Fibroblast of lung (primary cell): ENCODE results near the gene GALNT2. TPM values are rescaled to one million over a fixed set of nuclear protein-coding genes. Genes with fewer than 3 reads are reported as not detected.
A peak's percentile ranks its signal among the peaks of the same experiment; 100 is the strongest.

Experiments used
- DNase-seq, 2 donors: peaks; one replicate each; pipeline versions ENCODE4 v3.0.0 to v3.0.0-alpha.2; 2010; ENCODE audit warnings: low read depth in 2 of 2
- H2AFZ ChIP-seq: 2 replicates; pipeline ENCODE4 v1.5.1; 2012; ENCODE audit warnings: low read length, control low read depth, inconsistent platforms
- H3K27ac ChIP-seq: 2 replicates; pipeline ENCODE4 v1.5.1; 2011; ENCODE audit warnings: low read length, control low read depth; ENCODE audit not compliant: insufficient read depth
- H3K27me3 ChIP-seq: 2 replicates; pipeline ENCODE4 v1.5.1; 2011; ENCODE audit warnings: mild to moderate bottlenecking, low read length; ENCODE audit not compliant: control insufficient read depth, insufficient read depth
- H3K36me3 ChIP-seq: 2 replicates; pipeline ENCODE4 v1.5.1; 2011; ENCODE audit warnings: low read length; ENCODE audit not compliant: control insufficient read depth, insufficient read depth
- H3K4me1 ChIP-seq: 2 replicates; pipeline ENCODE4 v1.5.1; 2011; ENCODE audit warnings: low read length; ENCODE audit not compliant: control insufficient read depth, insufficient read depth; ENCODE audit errors: extremely low read depth
- H3K4me2 ChIP-seq: 2 replicates; pipeline ENCODE4 v1.5.1; 2011; ENCODE audit warnings: low read length, control low read depth; ENCODE audit not compliant: insufficient read depth; ENCODE audit errors: extremely low read depth
- H3K4me3 ChIP-seq, 4 experiments: fragments of 200-600 bp in 1 of 4; sonication (generic) in 1 of 4; replicated peaks in 1 of 4; 2 replicates each; pipeline ENCODE4 v1.5.1; 2011 to 2016; ENCODE audit warnings: low read length in 4 of 4, low read depth in 3 of 4, mild to moderate bottlenecking in 3 of 4, control low read depth in 2 of 4, inconsistent platforms in 1 of 4, mixed read lengths in 1 of 4; ENCODE audit not compliant: insufficient read depth in 1 of 4; ENCODE audit errors: control extremely low read depth in 1 of 4
- H3K79me2 ChIP-seq: 2 replicates; pipeline ENCODE4 v1.5.1; 2012; ENCODE audit warnings: mild to moderate bottlenecking, low read length, inconsistent platforms; ENCODE audit not compliant: control insufficient read depth, insufficient read depth
- H3K9ac ChIP-seq: 2 replicates; pipeline ENCODE4 v1.5.1; 2011; ENCODE audit warnings: mild to moderate bottlenecking, low read length, control low read depth; ENCODE audit not compliant: insufficient read depth
- H3K9me3 ChIP-seq: 2 replicates; pipeline ENCODE4 v1.5.1; 2012; ENCODE audit warnings: low read depth, low read length; ENCODE audit not compliant: control insufficient read depth, insufficient read depth
- H4K20me1 ChIP-seq: 2 replicates; pipeline ENCODE4 v1.5.1; 2011; ENCODE audit warnings: low read length; ENCODE audit not compliant: control insufficient read depth, insufficient read depth; ENCODE audit errors: extremely low read depth
- CTCF ChIP-seq, 2 donors: IDR thresholded peaks in 1 of 2; conservative IDR thresholded peaks in 1 of 2; 1 replicate in 1 of 2; 2 replicates in 1 of 2; pipeline ENCODE4 v1.5.1; 2011 to 2012; ENCODE audit warnings: low read length in 2 of 2, control low read depth in 1 of 2, inconsistent platforms in 1 of 2, low read depth in 1 of 2, mild to moderate bottlenecking in 1 of 2
- EZH2 ChIP-seq: IDR thresholded peaks from 2 replicates; pipeline ENCODE4 v1.5.1; 2012; ENCODE audit warnings: low read length, control low read depth, mild to moderate bottlenecking; ENCODE audit errors: missing control alignments
- polyA plus RNA-seq, 2 donors: library from polyadenylated mRNA; depleted of rRNA in 1 of 2; stranded (reverse) in 1 of 2; unstranded in 1 of 2; fragments of >200 nt; gene quantifications; 2 replicates each; pipeline ENCODE4 v1.2.1, GENCODE V29; 2011 to 2012; ENCODE audit warnings: missing spikeins in 1 of 2
- total RNA-seq: library from RNA; depleted of rRNA; stranded (reverse); fragments of >200 nt; gene quantifications from 2 replicates; pipeline ENCODE4 v1.2.1, GENCODE V29; 2014

Gene GALNT2
- total and polyA plus RNA-seq, 2 donors (not counting 1 experiment from before 2014, with no cell fraction given): 106 to 115 TPM

GRCh38 chr1:230301322-230301721 is 234.3 kb downstream of the GALNT2 start:
- no peaks in the 10 kb centered on the region for H4K20me1 ChIP-seq
- TF ChIP-seq EZH2 (no peak), CTCF (conservative IDR thresholded peaks at IDR 0.05 in 1 of 2, IDR thresholded peaks at IDR 0.05 in 1 of 2; ENCODE audit: low read depth in 1 of 2, low read length in 2 of 2) (no peak)

GRCh38 chr1:230301822-230302221 is 234.8 kb downstream of the GALNT2 start:
- DNase-seq: no peak
- Histone ChIP-seq H3K36me3 (no peaks in the 10 kb centered on the region), H2AFZ (no peak overlapping the region), H3K9me3 (no peaks in the 10 kb centered on the region), H3K4me2 (no peak overlapping the region), H3K27me3 (no peaks in the 10 kb centered on the region), H4K20me1 (no peaks in the 10 kb centered on the region), H3K4me3 (no peak overlapping the region), H3K4me1 (no peaks in the 10 kb centered on the region), H3K27ac (no peak overlapping the region), H3K9ac (no peak overlapping the region), H3K79me2 (no peaks in the 10 kb centered on the region)
- TF ChIP-seq CTCF (conservative IDR thresholded peaks at IDR 0.05 in 1 of 2, IDR thresholded peaks at IDR 0.05 in 1 of 2; ENCODE audit: low read depth in 1 of 2, low read length in 2 of 2): no peak
- TF ChIP-seq EZH2: no peak

More at GRCh38 chr1:230301322-230301721, 234.3 kb downstream of the GALNT2 start:
- Histone ChIP-seq H3K4me2 (no peak overlapping the region), H2AFZ (no peak overlapping the region), H3K36me3 (no peaks in the 10 kb centered on the region), H3K27ac (no peak overlapping the region), H3K4me3 (no peak overlapping the region), H3K9ac (no peak overlapping the region), H3K9me3 (no peaks in the 10 kb centered on the region), H3K79me2 (no peaks in the 10 kb centered on the region), H3K27me3 (no peaks in the 10 kb centered on the region), H3K4me1 (no peaks in the 10 kb centered on the region)
- DNase-seq: no peak

GRCh38 chr1:230303069-230303468 is 236.0 kb downstream of the GALNT2 start:
- no peak overlapping the region for H3K4me3 ChIP-seq
- H3K36me3 ChIP-seq: no peaks in the 10 kb centered on the region
- TF ChIP-seq EZH2 (no peak), CTCF (conservative IDR thresholded peaks at IDR 0.05 in 1 of 2, IDR thresholded peaks at IDR 0.05 in 1 of 2; ENCODE audit: low read depth in 1 of 2, low read length in 2 of 2) (no peak)
- no peaks in the 10 kb centered on the region for H4K20me1 ChIP-seq
- no peak overlapping the region for H2AFZ ChIP-seq
- H3K9ac ChIP-seq: no peak overlapping the region
- H3K4me1 ChIP-seq: no peaks in the 10 kb centered on the region
- peak in 1 of 2 donors; percentile 16 for DNase-seq
- H3K9me3 ChIP-seq: no peaks in the 10 kb centered on the region
- no peak overlapping the region for H3K4me2 ChIP-seq
- H3K27me3 ChIP-seq: no peaks in the 10 kb centered on the region
- H3K79me2 ChIP-seq: no peaks in the 10 kb centered on the region
- no peak overlapping the region for H3K27ac ChIP-seq
